GM10847 (cell line): ENCODE results near the gene DYRK1A.

Source experiments
- POLR2A ChIP-seq: IDR thresholded peaks from 2 replicates; pipeline ENCODE4 v1.6.1; 2011; ENCODE audit not compliant: insufficient read length; ENCODE audit errors: extremely low read depth

Gene DYRK1A

DNA sequence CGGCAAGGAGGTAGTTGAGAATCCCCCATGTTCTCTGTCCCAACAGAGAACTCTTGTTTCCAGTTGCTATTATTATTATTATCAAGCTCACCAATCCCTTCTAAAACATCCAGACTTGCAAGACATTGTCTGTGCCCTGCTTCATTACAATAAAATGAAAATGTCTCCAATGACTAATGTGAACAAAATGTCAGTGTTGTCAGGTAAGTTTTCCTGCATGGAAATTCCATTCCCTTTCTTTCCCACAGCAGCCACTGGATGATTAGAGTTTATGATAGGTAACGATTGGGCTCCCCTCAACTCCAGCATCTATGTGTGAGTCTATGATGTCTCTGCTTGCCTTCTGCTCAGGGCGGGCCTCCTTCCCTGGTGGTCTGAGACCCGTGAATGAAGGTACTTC, 8.9 kb upstream of the DYRK1A start:
- no peak for TF ChIP-seq POLR2A

DNA sequence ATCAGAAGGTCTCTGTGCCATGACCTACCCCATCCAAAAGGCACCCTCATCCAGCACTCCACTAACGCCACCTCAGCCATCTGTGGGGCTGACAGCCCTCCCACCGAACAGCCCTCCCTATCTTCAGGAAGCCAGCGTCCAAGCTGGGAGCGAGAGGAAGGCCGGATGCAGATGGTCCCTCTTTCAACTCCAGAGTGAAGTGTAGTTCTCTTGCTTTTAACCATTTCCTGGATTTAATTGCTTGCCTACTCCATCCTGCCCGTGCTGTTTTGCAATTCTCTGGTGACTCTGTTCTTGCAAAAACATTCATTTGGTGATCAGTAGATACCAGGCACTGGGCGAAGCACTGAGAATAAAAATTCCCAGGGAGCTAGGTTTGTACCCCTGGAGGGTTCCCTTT, 8.2 kb upstream of the DYRK1A start:
- no peak for TF ChIP-seq POLR2A

DNA sequence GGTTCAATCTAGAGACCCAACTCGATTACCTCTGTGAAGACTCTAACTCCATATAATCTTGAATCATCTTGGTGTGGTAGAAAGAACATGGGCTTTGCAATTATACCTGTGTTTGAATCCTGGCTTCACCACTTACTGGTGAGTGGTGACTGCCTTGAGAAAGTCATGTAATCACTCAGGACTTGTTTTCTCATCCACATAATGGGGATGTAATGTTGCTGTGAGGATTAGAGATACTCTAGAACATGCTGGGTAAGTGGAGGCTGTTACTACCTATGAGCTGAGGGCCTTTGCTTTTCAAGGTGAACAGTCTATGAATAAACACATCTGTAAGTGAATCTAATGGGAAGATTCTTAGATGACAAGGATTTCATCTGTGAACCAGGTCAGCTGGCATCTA, 2.6 kb upstream of the DYRK1A start:
- TF ChIP-seq POLR2A, result no peak

DNA sequence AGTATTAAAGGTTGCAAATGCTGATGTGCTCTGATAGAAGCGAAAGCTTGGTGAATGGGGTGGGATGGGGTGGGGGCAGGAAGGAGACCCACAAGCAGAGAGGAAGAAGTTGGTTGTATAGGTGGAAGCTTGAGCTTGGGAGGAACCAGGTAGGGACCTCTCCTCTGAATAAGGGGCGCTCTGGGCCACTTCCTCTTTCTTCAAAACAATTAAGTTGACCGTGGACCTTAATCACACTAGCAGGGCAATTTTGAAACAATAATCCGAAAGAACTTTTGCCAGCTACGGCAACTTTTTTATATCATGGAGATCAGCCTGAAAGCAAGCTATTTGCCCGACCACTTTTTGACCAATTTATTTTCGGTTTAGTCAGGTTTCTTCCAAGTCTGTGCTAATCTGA, 1.9 kb upstream of the DYRK1A start:
- TF ChIP-seq POLR2A, result no peak

DNA sequence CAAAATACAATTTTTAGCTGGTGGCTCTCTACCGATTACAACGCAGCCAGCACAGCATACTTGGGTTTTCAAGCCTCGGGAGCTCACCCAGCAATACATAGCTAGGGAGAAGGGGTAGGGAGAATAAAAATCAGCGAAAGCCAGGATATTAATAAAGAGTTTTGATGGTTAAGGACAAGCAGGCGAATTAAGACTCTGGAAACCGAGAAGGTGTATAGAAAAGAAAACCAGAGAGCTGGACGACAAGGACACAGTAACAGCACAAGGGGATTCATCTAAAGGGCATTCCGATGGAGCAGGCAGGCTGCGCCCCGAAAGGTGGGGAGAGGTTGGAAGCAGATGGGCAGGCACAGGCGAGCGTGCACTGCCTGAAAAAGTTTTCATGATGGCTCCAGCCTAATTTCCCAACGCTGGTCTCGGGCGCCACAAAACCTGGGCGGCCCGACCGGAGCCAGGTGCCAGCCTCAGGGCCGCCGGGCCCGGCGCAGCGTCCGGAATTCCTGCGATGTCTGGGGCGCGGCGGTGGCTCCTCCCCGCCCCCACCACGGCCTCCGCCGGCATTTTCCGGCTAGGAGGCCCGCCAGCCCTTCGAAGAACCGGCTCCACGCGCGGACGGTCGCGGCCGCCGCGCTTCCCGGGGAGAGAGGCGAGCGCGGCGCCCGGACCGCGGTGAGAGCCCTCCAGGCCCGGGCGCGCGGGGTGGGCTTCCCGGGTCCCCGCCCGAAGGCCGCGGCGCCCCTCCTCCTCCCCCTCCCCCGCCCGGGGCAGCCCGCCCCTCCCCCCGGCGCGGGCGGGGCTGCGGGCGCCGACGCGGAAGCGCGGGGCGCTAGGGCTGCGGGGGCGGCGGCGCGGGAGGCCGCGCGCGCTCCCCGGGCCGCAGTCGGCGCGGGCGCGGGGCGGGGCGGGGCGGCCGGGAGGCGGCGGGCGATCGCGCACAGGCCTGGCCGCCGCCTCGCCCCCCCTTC, 774 bp upstream of the DYRK1A start:
- TF ChIP-seq POLR2A, result peak; percentile 44

DNA sequence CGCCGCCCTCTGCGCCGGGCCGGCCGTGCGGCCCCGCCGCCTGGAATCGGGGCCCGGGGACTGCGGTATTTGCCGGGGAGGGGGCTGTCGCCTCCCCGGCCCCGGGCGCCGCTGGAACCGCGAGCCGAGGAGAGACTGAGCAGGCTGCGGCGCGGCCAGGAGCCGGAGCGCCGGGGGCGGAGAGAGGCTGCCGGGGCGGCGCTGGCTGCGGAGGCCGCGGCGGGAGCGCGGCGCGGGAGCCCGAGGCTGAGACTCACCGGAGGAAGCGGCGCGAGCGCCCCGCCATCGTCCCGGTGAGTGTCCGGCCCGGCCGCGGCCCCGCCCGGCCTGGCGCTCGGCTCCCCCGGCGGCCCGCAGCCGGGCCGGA, 746 bp downstream of the DYRK1A start:
- peak; percentile 4 for TF ChIP-seq POLR2A

DNA sequence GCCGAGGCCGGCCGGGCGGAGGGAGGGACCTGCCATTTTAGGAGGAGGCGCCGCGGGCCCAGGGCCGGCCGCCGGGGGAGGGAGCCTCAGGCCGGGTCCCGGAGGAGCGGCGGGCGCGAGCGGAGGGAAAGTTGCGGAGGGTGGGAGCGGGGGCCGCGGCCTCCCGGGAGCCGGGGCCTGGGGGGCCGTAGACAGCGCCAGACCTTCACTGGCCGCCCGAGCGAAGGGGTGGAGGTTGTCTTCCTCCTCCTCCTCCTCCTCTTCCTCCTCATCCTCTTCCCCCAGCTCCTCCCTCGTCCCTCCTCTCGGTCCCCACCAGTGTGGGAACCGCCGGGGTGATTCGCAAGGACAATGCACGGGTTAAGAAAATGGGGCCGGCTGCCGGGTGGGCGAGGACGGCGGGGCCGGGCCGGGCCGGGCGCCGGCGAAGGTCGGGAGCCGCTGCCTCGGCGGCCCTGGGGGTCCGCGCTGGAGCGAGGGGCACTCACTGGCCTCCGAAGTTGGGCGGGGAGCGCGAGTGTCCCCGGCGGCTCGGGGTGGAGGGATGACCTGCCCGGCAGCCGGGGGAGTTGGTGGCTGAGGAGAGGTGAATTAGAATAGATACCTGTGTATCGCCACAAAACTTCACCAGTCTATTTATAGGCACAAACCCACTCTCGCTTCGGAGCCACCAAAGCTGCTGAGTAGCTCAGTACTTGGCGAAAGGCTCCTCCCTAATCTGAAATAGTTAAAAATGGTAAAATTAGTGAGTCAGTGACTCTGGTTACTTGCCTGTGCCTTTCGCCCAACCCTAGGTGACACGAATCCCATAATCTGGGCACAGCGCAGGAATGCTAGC, 1.3 kb downstream of the DYRK1A start:
- peak; percentile 16 for TF ChIP-seq POLR2A

DNA sequence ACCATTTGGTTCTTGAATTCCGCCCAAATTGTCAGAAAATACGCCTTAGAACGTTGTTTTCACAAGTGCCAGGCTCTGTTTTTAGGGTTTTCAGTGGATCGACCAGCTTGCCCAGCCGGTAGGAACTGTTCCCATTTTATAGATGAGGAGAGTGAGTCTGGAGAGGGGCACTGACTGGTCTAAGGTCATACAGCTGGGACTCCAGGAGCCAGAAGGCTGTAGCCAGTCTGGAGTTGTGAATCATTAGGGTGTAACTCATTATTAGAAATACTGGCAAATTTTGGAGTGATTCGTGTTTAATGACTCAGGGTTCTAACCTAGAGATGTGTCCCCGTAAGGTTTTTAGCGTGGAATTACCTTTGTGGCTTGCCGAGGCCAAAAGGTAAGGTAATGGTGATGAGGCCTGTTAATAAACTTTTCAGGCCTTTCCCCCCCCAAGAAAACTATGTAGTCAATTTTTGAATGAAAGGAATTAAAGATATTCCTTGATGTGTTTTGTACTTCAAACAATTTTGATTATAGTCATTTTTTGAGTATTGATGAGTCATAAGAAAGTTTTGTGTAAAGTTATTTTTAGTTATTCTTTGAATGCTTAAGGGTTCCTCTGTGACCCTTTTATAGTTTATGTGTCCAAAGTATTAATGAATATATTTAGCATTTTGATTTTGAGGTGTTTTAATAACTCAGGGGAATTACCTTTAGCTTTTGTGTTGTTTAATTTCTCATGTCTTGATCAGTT, 2.1 kb downstream of the DYRK1A start:
- no peak for TF ChIP-seq POLR2A

DNA sequence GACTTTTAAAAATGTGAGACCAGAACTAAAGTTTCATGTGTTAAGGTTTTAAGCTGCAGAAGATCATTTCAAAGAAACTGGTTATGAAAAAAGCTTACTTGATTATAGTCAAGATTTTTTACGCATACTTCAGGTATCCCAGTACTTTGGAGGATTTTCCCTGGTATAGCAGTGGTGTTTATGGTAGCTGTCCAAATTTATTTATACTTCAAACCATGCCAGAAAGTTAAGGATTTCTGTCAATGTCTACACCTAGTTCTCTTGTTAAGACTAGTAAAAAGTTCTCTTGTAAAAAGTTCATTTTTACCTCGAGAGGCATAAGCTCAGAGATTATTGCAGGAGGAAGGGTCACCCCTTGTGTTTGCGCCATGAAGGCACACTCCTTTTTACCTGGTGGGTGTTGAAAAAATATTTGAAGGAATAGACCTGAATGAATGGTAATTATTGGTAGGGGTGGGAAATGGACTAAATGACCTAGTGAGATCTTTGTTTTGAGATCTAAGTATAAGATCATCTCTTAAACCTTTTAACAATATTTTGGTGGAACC, 2.8 kb downstream of the DYRK1A start:
- TF ChIP-seq POLR2A, result no peak

DNA sequence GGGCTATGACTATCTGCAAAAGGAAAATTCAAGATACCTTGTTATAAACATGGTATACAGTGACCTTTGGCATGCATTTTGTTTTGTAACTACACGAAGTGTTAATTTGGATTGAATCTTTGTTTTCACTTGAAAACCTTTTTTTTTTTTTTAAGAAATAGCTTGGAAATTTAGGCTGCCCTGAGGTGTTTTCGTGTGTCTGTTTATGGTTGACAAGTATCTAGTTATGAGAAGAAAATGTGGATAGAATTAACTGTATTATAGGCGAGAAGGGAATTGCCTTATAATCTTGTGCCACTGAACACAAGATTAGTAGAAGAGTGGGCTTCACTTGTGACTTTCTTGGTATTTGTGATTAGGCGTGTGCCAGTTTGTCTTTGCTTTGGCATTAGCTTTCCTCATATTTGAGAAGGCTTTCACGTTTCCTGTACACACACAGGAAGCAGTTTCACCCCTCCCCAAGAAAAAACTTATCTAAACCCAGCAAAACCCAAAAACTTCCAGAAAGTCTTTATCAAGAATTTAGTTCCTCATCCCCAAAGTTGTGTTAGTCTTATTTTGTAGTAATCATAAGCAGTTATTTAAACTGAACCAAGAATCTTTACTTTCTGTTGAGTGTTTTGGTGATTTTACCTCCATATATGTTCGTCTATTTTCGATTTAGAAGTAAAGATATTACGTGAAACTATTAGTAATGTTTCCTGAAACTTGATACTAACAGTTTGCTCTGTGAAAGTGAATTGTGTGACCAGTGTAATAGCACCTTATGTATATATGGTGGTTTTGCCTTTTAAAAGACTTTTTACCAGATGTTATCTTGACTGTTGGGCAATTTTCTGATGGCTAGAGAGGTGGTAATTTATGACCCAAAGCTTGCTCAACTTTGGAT, 3.8 kb downstream of the DYRK1A start:
- no peak for TF ChIP-seq POLR2A

DNA sequence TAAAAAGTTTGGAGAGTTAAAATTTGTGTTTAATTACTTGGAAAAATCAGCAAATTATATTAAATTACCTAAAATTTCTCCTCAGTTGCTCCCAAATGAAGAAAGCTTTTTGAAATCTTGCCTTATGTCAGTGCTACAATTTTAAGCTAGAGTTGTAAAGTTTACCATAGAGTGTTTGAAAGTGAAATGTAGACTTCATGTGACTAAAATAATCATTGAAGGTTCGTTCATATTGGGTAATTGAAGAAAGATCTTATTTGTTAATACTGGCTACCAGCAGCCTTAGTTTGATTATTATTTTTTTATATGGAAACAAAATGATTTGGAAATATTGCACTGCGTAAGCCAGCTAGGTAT, 4.4 kb downstream of the DYRK1A start:
- no peak for TF ChIP-seq POLR2A

DNA sequence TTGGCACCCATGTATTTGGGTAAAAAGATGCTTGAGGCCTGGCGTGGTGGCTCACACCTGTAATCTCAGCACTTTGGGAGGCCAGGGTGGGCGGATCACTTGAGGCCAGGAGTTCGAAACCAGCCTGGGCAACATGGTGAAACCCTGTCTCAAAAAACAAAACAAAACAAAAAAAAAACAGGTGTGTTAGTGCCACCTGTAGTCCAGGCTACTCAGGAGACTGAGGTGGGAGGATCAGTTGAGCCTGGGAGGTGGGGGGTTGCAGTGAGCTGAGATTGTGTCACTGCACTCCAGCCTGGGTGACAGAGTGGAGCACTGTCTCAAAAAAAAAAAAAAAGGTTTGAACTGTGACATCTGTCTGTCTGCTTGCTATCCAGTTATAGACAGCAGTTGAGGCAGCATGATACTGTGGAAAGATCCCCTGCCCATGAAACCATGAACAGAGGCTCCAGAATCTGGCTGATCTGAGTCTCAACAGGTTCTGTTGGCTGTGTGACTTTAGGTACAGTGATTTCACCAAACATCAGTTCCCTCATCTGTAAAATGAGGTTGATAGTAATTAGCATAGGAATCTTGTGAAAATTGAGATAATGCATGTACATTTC, 5.7 kb downstream of the DYRK1A start:
- TF ChIP-seq POLR2A, result no peak

DNA sequence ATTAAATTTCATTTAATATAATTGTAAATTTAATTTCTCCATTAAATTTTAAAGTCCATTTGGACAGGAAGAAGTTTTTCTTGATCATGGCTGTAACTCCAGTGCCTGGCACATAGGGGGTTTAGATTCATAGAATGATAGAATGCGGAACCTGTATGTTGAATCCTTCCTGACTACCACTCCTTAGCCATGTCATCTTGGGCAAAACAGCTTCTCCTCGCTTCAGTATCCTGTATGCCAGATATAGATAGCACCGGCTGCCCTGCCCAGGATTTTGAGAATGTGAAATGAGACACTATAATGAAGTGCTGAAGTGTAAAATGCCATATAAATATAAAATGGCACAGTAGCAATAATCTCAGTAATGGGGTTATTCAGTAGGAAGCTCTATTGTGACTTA, 6.4 kb downstream of the DYRK1A start:
- no peak for TF ChIP-seq POLR2A

DNA sequence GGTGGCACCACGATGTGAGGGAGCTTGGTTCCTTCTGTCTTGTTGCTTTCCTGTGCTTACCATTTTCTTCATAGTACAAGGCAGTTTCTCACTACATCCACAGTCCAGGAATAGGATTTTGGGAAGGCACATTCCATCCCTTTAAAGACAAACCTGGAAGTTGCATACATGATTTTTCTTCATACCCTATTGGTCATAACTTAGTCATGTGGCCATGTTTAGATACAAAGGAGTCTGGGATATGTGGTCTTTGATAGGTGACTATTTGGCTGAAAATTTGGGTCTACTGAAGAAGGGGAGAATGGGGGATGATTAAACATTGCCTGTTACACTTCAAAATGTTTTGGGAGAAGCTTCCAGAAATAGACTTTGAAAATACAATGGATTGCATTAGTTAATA, 7.0 kb downstream of the DYRK1A start:
- TF ChIP-seq POLR2A, result no peak

DNA sequence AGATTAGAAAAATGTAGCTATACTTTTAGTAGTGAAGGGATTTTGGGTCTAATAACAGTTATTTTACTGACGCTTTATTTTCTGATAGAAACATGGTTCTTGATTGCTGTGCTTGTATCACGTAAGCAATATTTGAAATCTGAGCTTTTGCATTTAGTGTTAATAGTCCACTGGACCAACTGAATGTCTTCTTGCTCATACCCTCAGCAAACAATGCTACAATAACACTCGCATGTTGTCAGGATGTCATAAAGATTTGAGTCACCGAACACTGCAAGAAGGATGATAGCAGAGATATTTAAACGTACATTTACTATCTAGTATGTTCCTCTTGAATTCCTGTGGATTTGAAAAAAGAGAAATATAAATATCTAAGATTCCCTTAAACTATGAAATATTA, 7.5 kb downstream of the DYRK1A start:
- TF ChIP-seq POLR2A, result no peak
